ENCODE measurements around the gene KLF9.

DNA sequence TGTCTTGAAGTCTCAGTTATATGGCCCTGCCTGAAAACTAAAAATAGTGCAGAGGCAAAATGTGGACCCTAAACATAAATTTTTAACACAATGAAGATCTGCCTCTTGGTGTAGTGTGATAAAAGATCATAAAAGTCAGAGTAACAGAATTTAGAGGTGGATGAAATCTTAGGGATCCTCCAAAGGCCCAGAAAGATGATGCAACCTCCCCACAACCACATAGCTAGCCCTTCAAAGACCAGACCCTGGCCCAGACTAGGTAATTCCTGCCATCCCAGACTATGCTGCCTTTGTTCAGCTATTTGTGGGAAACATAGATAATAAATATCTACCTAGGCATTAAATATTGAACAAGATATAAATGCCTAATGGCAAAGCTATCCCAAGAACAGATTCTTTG, 15.3 kb downstream of the KLF9 start:
- TF ChIP-seq, protein P1, sequence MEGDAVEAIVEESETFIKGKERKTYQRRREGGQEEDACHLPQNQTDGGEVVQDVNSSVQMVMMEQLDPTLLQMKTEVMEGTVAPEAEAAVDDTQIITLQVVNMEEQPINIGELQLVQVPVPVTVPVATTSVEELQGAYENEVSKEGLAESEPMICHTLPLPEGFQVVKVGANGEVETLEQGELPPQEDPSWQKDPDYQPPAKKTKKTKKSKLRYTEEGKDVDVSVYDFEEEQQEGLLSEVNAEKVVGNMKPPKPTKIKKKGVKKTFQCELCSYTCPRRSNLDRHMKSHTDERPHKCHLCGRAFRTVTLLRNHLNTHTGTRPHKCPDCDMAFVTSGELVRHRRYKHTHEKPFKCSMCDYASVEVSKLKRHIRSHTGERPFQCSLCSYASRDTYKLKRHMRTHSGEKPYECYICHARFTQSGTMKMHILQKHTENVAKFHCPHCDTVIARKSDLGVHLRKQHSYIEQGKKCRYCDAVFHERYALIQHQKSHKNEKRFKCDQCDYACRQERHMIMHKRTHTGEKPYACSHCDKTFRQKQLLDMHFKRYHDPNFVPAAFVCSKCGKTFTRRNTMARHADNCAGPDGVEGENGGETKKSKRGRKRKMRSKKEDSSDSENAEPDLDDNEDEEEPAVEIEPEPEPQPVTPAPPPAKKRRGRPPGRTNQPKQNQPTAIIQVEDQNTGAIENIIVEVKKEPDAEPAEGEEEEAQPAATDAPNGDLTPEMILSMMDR (IDR thresholded peaks at IDR 0.05), result no peak
- no peak for TF ChIP-seq POLR2A (IDR thresholded peaks at IDR 0.05)

Measured in lower leg skin (tissue), 3 donors.